OCI-LY1 (cell line): ENCODE measurements around the gene KCNJ12.

Experiments used
- CTCF ChIP-seq: fragments of 200-600 bp; sonication (generic), shearing (Covaris generic); IDR thresholded peaks from 2 replicates; pipeline ENCODE4 v1.5.1; 2017; ENCODE audit warnings: mild to moderate bottlenecking, antibody characterized with exemption, low read length, moderate library complexity, mixed read lengths
- EZH2 ChIP-seq: fragments of 200-600 bp; sonication (generic), shearing (Covaris generic); IDR thresholded peaks from 2 replicates; pipeline ENCODE4 v1.8.0; 2017; ENCODE audit warnings: borderline replicate concordance, mixed run types, mild to moderate bottlenecking, antibody characterized with exemption, low read length, moderate library complexity, mixed read lengths

GRCh38 chr17:21466550-21466949 is 90.4 kb downstream of the KCNJ12 start:
- TF ChIP-seq CTCF: no peak
- TF ChIP-seq EZH2: no peak
